Left lung (tissue), 10 donors: Measurements from ENCODE around the gene DLEC1. TPM values are rescaled to one million over a fixed set of nuclear protein-coding genes. Genes with fewer than 3 reads are reported as not detected.
A peak's percentile ranks its signal among the peaks of the same experiment; 100 is the strongest.

Experiments used
- ATAC-seq: fragments of 200-7000 bp; cut with Tn5 transposase; one replicate; pipeline ENCODE4 v1.9.1; 2020; ENCODE audit warnings: moderate library complexity
- DNase-seq, 4 donors: peaks; one replicate each; pipeline ENCODE4 v3.0.0-alpha.2; 2013 to 2020
- H3K27ac ChIP-seq, 2 donors: fragments of 200-600 bp; sonication (generic) in 1 of 2; one replicate each; pipeline versions ENCODE4 v1.5.0 to v1.8.0; 2020 to 2021
- H3K27me3 ChIP-seq, 2 donors: fragments of 200-600 bp; sonication (generic) in 1 of 2; one replicate each; pipeline versions ENCODE4 v1.5.0 to v1.8.0; 2020 to 2021
- H3K36me3 ChIP-seq, 2 donors: fragments of 200-600 bp; sonication (generic) in 1 of 2; one replicate each; pipeline versions ENCODE4 v1.5.0 to v1.8.0; 2020 to 2021
- H3K4me1 ChIP-seq, 2 donors: fragments of 200-600 bp; one replicate each; pipeline ENCODE4 v1.8.0; 2021
- H3K4me3 ChIP-seq, 2 donors: fragments of 200-600 bp; sonication (generic) in 1 of 2; one replicate each; pipeline versions ENCODE4 v1.5.0 to v1.8.0; 2020 to 2021; ENCODE audit warnings: mild to moderate bottlenecking in 1 of 2
- H3K9me3 ChIP-seq, 2 donors: fragments of 200-600 bp; sonication (generic) in 1 of 2; one replicate each; pipeline versions ENCODE4 v1.5.0 to v1.8.0; 2020 to 2021
- CTCF ChIP-seq, 2 donors: fragments of 200-600 bp; sonication (generic) in 1 of 2; IDR thresholded peaks; one replicate each; pipeline versions ENCODE4 v1.5.0 to v1.8.0; 2021; ENCODE audit warnings: antibody characterized with exemption in 2 of 2
- intact Hi-C, 2 donors: fragments of 100-400 bp; cut with DNase I; formaldehyde crosslinking; loops; one replicate each; pipeline versions ENCODE4 v1.11.2 to v1.14.2; 2022
- polyA plus RNA-seq, 6 donors: library from polyadenylated mRNA; unstranded; fragments of 120-200 nt; gene quantifications; one replicate each; pipeline ENCODE4 v1.2.1, GENCODE V29; 2013; ENCODE audit not compliant: insufficient read length in 6 of 6
- total RNA-seq, 2 donors: library from RNA; stranded (reverse); fragmentation: NEBNext Ultra II Directional; extraction: Animal tissue kit (Norgen Biotek cat#: 25700); gene quantifications; one replicate each; pipeline ENCODE4 v1.2.1, GENCODE V29; 2021
- donor health status: DM: no; HTN: yes; CAD: no.
- donor health status: DM: no; HTN: no; CAD: no.

DLEC1 gene
- total and polyA plus RNA-seq, 8 donors, result 2.8 to 10.5 (median 6.1) TPM

- peaks cover 0 to 54% of the 10 kb centered on the region in 2 donors for H3K36me3 ChIP-seq
- H3K27ac ChIP-seq, result no peak overlapping the region
- ATAC-seq, result no peak
Observed at GRCh38 chr3:38019658-38020341, 19.2 kb upstream of the DLEC1 start.

DNA sequence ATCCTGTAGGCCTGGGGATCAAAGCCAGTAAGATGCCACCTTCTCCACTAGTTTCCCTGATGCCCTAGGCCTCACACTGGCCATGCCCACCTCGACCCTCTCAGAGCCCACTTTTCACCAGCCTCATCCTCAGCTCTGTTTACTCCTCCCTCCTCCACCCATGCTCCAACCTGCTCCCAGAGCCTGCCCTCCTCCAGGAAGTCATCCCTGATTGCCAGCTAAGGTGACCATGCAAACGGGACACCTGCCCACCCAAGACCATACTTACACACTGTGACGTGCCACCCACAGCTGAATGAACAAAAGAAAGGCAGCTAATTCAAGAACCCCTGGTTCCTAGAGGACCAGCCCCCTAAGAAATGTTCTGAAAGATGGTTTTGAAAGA lies 18.7 kb upstream of the DLEC1 start:
- Histone ChIP-seq H3K27ac (no peak overlapping the region), H3K4me3 (no peak overlapping the region), H3K4me1 (peaks cover 4 to 22% of the 10 kb centered on the region in 2 donors), H3K27me3 (no peaks in the 10 kb centered on the region), H3K9me3 (peaks cover 0 to 6% of the 10 kb centered on the region in 2 donors), H3K36me3 (peaks cover 0 to 48% of the 10 kb centered on the region in 2 donors)
- no peak for ATAC-seq
- DNase-seq, result no peak
- TF ChIP-seq CTCF (IDR thresholded peaks at IDR 0.05), result no peak
- intact Hi-C loops, result no loop called here

More at GRCh38 chr3:38019658-38020341, 19.2 kb upstream of the DLEC1 start:
- DNase-seq, result peak in 2 of 4 donors; percentile 27 to 42
- intact Hi-C loops, result no loop called here
- Histone ChIP-seq H3K4me3 (no peak overlapping the region), H3K9me3 (peaks cover 0 to 6% of the 10 kb centered on the region in 2 donors), H3K27me3 (no peaks in the 10 kb centered on the region), H3K4me1 (peaks cover 4 to 19% of the 10 kb centered on the region in 2 donors)
- no peak for TF ChIP-seq CTCF (IDR thresholded peaks at IDR 0.05)

DNA sequence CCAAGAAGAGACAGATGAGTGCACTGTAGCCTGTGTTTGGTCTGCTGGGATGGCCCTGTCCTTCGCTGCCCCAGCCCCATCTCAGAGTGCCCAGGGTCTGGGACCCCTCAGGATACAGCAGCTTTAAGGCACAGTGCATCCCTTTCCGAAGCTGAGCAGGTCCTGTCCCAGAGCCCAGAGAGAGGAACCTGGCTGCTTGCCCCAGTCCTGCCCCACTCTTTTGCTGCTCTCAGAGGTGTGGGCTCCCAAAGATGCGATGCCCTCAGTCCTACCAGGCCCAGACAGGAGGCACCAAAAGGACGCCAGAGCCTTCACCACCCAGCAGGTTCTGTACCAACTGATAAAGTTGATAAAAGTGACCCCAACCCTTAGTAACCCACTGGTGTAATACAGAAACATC lies 17.8 kb upstream of the DLEC1 start:
- H3K4me3 ChIP-seq, result no peak overlapping the region
- H3K36me3 ChIP-seq, result peaks cover 0 to 40% of the 10 kb centered on the region in 2 donors
- H3K27me3 ChIP-seq, result no peaks in the 10 kb centered on the region
- intact Hi-C loops, result no loop called here
- DNase-seq (peak in 1 of 4 donors; percentile 31), ATAC-seq (no peak)
- H3K27ac ChIP-seq, result no peak overlapping the region
- peaks cover 0 to 4% of the 10 kb centered on the region in 2 donors for H3K9me3 ChIP-seq
- no peak for TF ChIP-seq CTCF (IDR thresholded peaks at IDR 0.05)
- H3K4me1 ChIP-seq, result peaks cover 11 to 30% of the 10 kb centered on the region in 2 donors

DNA sequence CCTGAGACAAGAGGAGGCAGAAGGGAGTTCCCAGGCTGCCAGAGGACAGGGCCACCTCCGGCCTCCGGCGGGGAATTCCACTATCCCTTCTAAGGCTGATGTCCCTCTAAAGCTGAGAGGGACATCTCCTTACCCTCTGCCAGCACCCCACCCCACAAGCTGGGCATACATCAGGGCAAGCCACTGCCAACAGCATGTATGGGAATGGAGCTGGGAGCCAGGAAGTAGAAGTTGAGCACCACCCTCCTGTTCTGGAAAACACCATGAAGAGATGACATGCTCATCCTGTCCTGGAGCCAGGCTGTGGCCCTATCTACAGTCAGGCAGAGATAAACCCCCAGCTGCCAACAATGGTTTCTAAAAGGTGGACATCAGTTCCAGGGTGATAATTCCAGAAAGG lies 16.7 kb upstream of the DLEC1 start:
- H3K27ac ChIP-seq, result peak overlapping the region in 1 of 2 donors; percentile 92
- DNase-seq (no peak), ATAC-seq (no peak)
- no peaks in the 10 kb centered on the region for H3K27me3 ChIP-seq
- intact Hi-C loops, result no loop called here
- peaks cover 0 to 29% of the 10 kb centered on the region in 2 donors for H3K36me3 ChIP-seq
- no peak for TF ChIP-seq CTCF (IDR thresholded peaks at IDR 0.05)
- no peaks in the 10 kb centered on the region for H3K9me3 ChIP-seq
- no peak overlapping the region for H3K4me3 ChIP-seq
- H3K4me1 ChIP-seq, result peaks cover 11 to 34% of the 10 kb centered on the region in 2 donors

- ATAC-seq, result no peak
- DNase-seq, result no peak
- Histone ChIP-seq H3K4me3 (peak overlapping the region in 1 of 2 donors; percentile 63), H3K27ac (peak overlapping the region; percentile 7 to 92), H3K9me3 (no peaks in the 10 kb centered on the region), H3K4me1 (peaks cover 11 to 34% of the 10 kb centered on the region in 2 donors), H3K27me3 (peaks cover 0 to 3% of the 10 kb centered on the region in 2 donors), H3K36me3 (peaks cover 0 to 21% of the 10 kb centered on the region in 2 donors)
- intact Hi-C loops, result no loop called here
- TF ChIP-seq CTCF (IDR thresholded peaks at IDR 0.05), result no peak
Observed at GRCh38 chr3:38022896-38023709, 15.9 kb upstream of the DLEC1 start.
